HTERT RPE-1 (cell line): Measurements from ENCODE around the gene MRPL12.

Experiments
- in situ Hi-C: fragments of 300-500 bp; cut with MboI; formaldehyde crosslinking; loops from 4 replicates; pipeline ENCODE4 v1.14.3; 2020; ENCODE audit warnings: low sequenced_read_pairs

Gene MRPL12

DNA sequence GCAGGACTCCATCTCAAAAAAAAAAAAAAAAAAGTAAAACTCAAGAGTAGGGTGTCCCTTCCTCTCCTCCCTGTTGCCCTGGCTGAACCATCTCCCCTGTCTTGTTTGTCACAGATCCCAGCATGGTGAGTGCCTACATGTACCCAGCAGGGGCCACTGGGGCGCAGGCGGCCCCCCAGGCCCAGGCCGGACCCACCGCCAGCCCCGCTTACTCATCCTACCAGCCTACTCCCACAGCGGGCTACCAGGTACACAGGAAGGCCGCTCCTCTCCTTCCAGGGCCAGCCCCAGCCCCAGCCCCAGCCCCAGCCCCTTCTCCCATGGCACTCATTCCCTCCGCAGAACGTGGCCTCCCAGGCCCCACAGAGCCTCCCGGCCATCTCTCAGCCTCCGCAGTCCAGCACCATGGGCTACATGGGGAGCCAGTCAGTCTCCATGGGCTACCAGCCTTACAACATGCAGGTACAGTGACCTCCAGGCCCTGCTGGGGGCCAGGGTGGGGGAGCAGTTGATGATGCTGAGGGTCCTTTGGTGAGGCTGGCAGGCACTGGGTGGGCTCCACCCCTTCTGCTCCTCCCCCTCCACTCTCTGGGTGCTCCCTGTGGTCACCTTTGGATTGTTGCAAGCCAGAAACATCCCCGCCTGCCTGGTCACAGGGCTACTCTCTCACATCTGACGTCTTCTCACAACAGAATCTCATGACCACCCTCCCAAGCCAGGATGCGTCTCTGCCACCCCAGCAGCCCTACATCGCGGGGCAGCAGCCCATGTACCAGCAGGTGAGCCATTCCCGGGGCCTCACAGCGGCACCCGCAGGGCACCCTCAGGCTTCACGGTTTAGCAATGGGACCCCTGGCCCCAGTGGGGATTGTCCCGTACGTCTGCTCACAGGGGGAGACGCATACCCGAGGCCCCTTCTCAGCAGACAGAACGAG is 2.5 kb upstream of the MRPL12 start:
- in situ Hi-C loops, result no loop called here

DNA sequence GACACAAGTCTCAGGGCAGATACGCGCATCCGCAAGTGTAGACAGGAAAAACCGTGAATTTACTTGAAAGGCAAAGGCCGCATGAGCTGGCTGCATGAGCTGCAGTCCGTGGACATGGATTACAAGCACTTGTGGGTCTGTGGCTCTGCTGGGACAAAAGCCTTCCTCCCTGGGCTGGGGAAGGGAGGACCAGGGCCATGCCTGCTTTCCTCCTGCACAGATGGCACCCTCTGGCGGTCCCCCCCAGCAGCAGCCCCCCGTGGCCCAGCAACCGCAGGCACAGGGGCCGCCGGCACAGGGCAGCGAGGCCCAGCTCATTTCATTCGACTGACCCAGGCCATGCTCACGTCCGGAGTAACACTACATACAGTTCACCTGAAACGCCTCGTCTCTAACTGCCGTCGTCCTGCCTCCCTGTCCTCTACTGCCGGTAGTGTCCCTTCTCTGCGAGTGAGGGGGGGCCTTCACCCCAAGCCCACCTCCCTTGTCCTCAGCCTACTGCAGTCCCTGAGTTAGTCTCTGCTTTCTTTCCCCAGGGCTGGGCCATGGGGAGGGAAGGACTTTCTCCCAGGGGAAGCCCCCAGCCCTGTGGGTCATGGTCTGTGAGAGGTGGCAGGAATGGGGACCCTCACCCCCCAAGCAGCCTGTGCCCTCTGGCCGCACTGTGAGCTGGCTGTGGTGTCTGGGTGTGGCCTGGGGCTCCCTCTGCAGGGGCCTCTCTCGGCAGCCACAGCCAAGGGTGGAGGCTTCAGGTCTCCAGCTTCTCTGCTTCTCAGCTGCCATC is 1.7 kb upstream of the MRPL12 start:
- in situ Hi-C loops, result no loop called here

DNA sequence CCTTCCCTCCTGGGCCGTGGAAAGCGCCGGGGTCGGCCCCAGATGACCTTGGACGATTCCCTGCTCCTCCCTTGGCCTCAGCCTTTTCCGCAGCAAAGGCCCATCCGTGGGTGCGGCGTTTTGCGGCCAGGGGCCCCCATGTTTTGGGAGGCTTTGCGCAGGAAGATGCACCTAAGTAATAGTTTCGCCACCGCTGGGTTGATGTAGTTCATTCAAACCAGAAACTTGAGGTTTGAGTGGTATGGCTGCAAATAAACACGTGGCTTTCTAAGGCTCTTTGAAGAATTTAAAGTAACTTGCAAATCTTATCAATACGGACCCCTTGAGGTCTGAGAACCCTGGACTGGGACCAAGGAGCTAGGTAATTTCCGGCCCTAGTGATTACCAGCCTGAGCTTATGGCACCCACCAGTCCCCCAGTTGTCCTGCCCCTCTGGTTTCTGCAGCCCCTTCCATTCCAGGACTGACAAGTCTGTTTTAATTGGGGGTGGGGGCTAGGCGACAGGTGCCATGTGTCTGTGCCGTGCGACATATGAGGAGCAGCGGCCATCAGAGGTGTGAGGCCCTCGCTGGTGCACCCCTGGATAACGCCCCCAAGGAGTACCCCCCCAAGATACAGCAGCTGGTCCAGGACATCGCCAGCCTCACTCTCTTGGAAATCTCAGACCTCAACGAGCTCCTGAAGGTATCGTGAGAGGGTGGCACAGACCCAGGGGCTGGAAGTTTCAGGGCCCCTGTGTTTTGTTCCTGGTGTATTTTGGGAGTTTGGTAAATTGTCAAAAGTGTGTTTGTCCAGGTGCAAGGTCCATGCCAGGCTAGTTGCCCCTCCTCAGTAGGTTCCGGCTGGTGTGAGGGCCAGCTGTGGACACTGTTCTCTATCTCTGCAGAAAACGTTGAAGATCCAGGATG is 834 bp downstream of the MRPL12 start:
- in situ Hi-C loops, result no loop called here

DNA sequence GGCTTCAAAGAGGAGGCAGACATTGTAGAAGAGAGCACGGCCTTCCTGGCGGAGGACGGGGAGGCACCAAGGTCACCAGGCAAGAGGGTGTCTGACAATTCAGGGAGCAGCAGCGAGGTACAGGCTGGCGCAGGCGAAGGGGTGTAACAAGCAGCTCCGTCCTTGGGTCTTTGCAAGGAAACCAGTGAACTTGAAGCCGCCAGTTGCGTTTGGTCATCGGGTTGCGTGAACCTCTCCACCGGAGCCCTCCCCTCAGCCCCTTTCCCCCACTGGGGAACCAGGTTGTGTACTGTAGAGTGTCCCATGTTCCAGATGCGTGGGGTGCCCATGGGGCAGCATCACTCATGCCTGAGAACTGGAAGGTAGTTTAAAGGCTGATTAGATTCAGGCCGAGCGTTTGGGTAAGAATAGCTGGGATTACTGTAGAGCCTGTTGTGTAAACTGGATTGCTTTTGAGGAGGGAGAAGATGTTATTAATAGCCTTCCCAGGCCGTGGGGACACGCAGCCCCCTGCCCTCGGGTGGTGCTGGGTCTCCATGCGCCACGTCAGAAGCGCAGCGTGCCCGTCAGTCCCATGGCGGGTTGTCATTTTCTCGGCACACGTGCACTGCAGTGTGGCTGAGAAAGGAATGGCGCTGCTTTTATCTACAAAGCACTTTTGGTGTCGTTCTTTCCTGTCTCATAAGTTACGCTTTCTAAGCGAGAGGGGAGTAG is 2.5 kb downstream of the MRPL12 start:
- in situ Hi-C loops, result no loop called here

DNA sequence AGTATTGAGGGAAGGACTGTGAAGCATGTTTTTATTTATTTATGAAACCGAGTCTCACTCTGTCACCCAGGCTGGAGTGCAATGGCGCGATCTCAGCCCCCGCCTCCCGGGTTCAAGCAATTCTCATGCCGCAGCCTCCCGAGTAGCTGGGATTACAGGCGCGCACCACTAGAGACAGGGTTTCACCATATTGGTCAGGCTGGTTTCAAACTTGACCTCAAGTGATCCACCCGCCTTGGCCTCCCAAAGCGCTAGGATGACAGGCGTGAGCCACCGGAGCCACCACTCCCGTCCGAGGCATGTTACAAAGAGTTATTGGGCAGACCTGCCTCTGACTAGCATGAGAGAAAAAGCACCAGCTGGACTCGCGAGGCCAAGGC is 3.1 kb downstream of the MRPL12 start:
- in situ Hi-C loops, result no loop called here

DNA sequence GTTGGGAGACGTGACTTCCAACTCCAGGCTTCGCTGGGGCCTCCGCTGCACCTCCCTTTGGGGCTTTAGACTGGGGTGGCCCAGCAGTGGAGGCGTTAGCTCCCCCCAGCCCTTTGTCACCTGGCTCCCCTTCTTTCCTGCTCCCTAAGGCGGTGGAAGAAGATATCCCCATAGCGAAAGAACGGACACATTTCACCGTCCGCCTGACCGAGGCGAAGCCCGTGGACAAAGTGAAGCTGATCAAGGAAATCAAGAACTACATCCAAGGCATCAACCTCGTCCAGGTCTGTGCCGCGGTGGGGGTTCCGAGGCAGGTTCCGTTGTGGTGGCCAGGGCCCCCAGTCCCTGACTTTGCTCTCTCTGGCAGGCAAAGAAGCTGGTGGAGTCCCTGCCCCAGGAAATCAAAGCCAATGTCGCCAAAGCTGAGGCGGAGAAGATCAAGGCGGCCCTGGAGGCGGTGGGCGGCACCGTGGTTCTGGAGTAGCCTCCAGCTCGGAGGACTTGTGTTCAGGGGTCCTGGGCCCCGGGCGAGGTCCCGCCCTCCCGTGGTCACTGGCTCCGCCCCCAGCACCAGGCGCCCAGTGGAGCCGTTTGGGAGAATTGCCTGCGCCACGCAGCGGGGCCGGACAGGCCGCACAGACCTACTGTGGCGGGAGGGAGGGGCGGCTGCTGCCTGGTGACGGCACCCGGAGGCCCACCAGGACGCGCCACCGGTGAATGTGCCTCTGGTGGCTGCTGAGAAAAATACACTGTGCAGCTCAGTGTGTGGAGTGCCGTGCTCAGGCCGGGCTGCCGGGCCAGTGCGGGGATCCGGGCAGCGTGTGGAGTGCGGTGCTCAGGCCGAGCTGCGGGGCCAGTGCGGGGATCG is 3.8 kb downstream of the MRPL12 start:
- in situ Hi-C loops, result no loop called here

DNA sequence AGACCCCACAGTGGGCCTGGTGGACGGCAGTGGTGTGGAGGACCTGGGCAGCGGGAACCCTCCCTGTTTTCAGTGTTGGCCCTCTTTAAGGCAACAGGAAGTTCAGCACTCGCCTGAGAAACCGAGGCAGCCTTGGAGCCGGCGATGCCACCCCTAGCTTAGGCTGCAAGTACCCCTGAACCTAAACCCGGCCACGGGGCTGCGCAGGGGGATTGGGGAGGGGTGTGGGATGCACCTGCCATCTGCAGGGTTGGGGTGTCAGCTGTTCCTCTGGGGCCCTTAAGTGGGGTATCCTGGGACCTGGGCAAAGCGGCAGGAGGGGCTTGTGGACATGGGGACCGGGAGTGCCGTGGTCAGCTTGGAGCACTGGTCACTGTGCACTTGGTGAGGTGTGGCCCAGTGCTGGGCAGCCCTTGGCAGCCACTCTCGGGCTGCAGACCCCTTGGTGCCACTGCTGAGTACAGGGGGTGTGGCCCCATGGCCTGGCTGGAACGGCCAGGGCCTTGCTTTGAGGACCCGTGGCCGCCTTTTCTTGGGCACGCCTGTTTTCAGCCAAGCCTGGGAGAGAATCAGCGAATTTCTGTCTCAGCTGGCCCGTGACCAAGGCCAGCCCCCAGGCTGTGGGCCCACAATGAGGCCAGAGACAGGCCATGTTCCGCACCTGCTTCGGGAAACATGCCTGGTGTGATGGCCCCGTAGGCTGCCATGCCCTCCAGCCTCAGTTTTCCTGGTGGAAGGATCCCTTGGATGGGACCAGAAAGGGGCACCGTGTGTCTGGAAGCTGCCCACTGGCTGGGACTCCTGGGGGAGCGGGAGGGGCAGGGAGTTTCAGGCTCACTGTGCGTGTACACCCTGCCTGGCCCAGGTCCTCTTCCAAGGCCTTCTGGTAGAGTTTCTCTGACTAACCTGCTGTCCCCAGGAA is 4.8 kb downstream of the MRPL12 start:
- in situ Hi-C loops, result no loop called here

DNA sequence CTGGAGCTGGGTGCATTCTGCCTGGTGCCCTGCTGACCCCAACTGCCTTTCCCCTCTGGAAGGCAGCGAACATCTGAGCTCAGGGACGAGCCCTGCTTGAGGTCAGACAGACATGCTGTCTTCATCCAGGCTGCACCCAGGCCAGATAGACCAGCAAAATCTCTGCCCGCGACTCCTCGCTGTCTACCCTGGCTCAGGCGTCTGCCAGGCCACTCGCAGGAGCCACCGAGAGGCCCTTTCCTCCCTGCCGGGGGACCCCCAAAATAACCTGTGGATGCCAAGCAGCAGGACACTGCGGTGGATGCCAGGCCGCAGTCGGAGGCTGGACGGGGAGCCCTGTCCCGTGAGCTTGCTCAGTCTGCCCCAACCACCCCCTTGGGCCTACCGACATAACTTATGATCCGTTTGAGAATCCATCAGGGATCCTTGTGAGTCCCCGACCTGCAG is 5.6 kb downstream of the MRPL12 start:
- in situ Hi-C loops, result no loop called here

DNA sequence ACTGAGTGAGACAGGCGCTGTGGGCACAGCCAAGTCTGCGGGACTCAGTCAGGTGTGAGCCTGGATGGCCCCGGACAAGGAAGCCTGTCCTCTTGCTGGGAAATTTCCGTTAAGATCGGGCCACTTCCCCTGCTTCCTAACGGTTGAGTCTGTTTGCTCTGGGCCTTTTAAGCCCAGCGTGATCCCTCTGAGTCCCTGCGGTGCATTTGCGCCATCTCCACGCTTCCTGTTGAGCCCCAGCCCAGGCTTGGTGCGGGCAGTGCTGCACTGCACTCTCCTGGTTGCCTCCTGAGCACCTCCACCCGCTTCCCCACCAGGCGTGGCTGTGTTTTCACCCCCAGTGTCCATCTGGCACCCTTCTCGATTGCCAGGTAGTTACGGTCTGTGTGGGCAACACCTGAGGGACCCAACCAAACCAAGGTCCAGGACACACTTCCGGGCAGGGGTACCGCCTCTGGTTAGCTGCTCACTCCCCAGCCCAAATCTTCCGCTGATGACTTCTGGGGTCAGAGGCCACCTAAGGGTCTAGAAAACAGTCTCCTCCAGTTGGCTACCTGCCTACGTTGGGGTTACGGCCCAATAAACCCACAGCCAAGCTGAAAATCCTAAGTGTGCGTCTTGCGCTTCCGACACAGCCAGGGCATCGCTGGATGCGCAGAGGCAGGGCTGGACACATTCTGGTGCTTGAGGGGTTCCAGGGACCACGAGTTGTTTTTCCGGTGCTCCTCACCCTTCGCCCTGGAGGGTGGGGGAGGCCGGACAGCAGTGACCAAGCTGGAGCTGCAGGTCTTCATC is 7.5 kb downstream of the MRPL12 start:
- in situ Hi-C loops, result no loop called here

DNA sequence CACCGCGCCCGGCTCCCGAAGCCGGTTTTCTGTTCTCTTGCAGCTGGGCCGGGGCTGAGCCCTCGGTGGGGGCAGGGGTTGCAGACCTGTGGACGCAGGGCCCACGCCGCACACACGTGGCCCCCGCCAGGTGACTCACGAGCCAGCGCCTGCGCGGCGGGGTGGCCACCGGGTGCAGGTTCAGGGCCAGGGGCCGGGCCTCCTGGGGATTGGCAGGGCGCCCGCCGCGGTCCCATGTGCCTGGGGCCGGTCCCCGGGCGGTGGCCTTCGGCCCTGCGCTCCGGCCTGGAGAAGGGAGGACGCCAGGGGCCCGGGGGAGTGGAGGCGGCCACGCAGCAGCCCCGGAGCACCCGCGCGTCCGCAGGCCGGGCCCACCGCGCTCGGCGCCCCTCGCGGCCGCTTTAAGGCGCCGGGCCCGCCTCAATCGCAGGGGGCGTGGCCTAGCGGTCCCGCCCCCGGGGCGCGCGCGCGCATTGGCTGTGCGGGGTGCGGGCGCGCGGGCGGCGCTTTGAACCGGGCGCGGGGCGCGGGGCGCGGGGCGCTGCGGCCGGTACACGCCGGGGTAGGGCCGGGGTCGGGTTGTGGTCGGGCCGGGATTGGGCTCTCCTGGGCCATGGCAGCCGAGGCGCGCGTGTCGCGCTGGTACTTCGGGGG is 8.8 kb downstream of the MRPL12 start, which contains the start of gene SLC25A10:
TSS of gene SLC25A10 (plus strand) at position 471 of the 654 bp plus-strand sequence. CDS start at position 614, 143 bp downstream.
- in situ Hi-C loops, result no loop called here

DNA sequence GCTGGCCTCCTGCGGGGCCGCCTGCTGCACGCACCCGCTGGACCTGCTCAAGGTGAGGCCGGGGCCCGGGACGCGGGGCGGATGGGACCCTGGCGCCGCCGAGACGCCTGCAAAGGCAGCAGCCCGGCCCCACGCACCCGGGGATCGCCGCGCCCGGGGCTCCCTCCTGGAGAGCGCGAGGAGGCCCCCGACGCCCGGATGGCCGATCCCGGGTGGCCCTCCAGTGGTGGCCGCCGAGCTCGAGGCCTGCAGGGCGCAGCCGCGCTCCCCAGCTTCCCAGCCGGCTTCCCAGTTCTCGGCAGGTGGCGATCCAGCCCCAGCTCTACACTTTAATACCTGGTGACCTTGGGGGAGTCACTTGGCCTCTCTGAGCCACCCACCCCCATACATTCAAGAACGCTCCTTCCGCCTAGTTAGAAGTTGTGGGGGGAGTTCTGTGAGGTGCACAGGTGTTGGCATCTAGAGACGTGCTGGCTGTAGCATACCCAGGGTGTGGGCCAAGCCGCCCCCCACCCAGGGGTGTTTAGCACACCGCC is 9.4 kb downstream of the MRPL12 start:
- in situ Hi-C loops, result no loop called here

DNA sequence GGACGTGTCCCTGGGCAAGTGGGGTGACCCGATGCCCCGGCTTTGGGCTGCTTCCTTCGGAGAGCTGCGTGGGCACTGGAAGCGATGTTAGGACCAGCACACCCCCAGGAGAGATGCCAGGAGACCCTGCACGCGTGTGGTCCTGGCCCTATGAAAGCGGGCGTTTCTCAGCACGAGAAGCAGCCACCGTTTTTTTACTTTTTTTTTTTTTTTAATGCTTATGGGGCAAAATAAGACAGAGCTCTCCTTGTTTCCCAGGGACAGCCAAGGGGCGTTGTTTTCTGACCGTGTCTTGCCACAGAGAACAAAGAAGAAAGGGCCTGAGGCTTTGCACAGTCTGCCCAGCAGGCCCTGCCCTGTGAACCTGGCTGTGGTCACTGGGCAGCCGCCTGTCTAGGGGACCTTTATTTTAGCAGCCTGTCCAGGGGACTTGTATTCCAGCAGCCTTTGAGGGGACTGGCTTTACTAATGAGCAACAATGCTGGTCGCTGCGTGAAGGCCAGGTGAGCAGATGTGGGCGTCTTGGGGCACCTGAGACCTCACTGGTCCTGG is 9.9 kb downstream of the MRPL12 start:
- in situ Hi-C loops, result no loop called here

DNA sequence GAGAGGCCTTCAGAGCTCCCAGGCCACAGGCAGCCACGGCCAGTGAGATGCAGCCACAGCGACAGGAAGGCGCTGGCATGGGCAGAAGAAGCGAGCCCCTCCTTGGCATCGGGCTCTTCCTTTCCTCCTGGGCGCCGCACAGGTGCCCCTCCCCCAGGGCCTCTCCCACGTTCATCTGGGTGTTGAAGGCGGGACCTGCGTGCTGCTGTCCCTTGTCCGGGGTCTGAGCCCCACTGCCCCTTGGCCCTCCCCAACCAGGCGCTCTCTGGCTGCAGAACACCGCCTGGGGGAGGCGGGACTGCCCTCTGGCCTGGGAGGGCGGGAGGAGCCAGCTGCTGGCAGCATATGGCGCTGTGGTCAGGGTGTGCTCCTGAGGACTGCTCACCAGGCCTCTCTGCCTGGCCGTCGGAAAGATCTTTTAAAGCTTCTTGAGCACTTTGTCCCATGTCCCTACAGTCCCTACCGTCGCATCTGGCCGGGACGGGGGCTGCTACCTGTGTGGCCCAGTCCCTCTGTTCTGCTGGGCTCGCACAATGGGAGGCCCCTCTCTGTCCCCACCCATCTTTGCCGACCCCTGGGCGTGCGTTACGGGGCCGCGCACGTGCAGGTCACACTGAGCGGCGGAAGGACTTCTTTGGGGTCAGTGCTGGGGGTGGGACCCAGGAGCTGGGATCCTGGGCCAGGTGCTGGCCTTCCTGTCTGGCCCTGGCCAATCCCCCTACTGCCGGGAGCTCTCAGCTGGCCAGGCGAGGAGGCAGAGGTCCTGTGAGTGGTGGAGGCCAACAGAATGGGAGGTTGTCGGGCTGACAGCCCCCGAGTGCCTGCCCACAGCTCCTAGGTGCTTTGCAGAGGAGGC is 10.6 kb downstream of the MRPL12 start:
- in situ Hi-C loops, result no loop called here

DNA sequence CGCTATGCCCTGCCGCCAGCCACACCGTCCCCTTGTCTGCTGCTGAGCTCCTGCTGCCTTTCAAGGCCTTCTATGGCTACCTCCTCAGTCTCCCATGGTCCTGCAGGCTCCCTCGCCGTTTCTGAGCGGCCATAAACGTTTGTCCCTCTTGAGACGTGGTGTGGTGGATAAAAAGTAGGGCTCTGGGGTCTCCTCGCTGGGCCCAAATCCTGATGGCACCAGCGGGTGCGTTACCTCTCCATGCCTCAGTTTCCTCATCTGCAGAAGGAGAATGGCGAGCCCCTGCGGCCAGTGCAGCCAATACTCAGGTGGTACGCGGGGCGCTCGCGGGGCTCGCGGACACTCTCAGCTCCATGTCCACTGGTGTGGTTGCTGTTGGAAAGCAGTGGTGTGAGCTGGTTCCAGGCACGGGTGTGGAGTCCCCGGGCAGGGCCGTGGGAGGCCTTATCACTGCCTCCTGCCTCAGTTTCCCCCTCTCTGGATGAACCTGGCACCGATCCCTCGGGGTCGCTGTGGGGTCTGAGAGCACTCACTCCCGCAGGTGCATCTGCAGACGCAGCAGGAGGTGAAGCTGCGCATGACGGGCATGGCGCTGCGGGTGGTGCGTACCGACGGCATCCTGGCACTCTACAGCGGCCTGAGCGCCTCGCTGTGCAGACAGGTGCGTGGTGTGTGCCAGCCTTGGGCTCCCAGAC is 11.4 kb downstream of the MRPL12 start:
- in situ Hi-C loops, result no loop called here
